Duodenal mucosa (tissue), 2 donors: Measurements from ENCODE around the gene TCTN1.

Source experiments
- H3K27ac ChIP-seq: one replicate; pipeline ENCODE4 v1.7.0; 2013; ENCODE audit warnings: low read depth, low read length
- H3K27me3 ChIP-seq, 2 donors: one replicate each; pipeline ENCODE4 v1.7.0; 2013; ENCODE audit warnings: low read length in 2 of 2, control low read depth in 1 of 2; ENCODE audit not compliant: insufficient read depth in 2 of 2, control insufficient read depth in 1 of 2
- H3K36me3 ChIP-seq, 2 donors: one replicate each; pipeline ENCODE4 v1.7.0; 2013; ENCODE audit warnings: low read length in 2 of 2, control low read depth in 1 of 2; ENCODE audit not compliant: insufficient read depth in 2 of 2, control insufficient read depth in 1 of 2
- H3K4me1 ChIP-seq, 2 donors: one replicate each; pipeline ENCODE4 v1.7.0; 2013; ENCODE audit warnings: low read length in 2 of 2, control low read depth in 1 of 2; ENCODE audit not compliant: insufficient read depth in 2 of 2, control insufficient read depth in 1 of 2
- H3K4me3 ChIP-seq, 2 donors: one replicate each; pipeline ENCODE4 v1.7.0; 2013; ENCODE audit warnings: low read length in 2 of 2, low read depth in 1 of 2
- H3K9ac ChIP-seq, 2 donors: one replicate each; pipeline ENCODE4 v1.7.0; 2013; ENCODE audit warnings: low read length in 2 of 2, low read depth in 1 of 2
- H3K9me3 ChIP-seq, 2 donors: one replicate each; pipeline ENCODE4 v1.7.0; 2013; ENCODE audit warnings: low read length in 2 of 2, control low read depth in 1 of 2; ENCODE audit not compliant: control insufficient read depth in 1 of 2

The TCTN1 gene

DNA sequence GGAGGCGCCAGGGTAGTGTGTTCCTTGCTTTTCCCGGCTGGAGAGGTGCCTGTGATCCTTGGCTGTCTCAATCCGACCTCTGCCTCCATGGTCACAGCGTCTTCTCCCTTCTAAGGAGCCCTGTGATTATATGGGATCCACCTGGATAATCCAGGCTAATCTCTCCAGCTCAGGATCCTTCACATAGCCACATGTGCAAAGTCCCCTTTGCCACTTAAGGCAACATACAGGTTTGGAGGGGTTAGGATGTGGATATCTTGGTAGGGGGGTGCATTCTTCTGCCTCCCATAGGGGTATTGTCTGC is 76.2 kb downstream of the TCTN1 start:
- no peaks in the 10 kb centered on the region for H3K9me3 ChIP-seq
- peak overlapping the region; percentile 20 to 69 for H3K9ac ChIP-seq
- peaks cover 5 to 12% of the 10 kb centered on the region in 2 donors for H3K27me3 ChIP-seq
- H3K27ac ChIP-seq = no peak overlapping the region
- peak overlapping the region; percentile 9 to 72 for H3K4me3 ChIP-seq
- no peaks in the 10 kb centered on the region for H3K36me3 ChIP-seq
- H3K4me1 ChIP-seq = peaks cover 15 to 21% of the 10 kb centered on the region in 2 donors

DNA sequence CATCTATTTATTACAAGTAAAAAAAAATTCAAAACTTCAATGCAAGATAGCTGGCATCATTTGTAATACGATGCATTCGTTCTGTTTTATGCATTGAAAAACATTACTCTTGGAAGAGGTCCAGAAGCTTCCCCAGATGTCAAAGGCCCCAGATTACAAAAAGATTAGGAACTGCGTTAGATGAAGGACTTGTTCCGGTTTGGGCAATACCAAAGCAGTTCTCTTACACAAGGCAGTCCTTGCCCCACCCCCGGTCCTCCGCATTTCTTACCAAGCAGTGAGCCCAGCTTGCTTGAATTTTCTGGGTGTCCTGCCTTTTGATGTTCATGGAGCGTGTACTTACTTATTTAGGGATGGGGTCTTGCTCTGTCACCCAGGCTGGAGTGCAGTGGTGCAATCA is 79.8 kb downstream of the TCTN1 start:
- H3K4me3 ChIP-seq = no peak overlapping the region
- no peak overlapping the region for H3K9ac ChIP-seq
- no peaks in the 10 kb centered on the region for H3K36me3 ChIP-seq
- no peaks in the 10 kb centered on the region for H3K27me3 ChIP-seq
- H3K27ac ChIP-seq = no peak overlapping the region
- no peaks in the 10 kb centered on the region for H3K9me3 ChIP-seq
- peaks cover 10 to 16% of the 10 kb centered on the region in 2 donors for H3K4me1 ChIP-seq

DNA sequence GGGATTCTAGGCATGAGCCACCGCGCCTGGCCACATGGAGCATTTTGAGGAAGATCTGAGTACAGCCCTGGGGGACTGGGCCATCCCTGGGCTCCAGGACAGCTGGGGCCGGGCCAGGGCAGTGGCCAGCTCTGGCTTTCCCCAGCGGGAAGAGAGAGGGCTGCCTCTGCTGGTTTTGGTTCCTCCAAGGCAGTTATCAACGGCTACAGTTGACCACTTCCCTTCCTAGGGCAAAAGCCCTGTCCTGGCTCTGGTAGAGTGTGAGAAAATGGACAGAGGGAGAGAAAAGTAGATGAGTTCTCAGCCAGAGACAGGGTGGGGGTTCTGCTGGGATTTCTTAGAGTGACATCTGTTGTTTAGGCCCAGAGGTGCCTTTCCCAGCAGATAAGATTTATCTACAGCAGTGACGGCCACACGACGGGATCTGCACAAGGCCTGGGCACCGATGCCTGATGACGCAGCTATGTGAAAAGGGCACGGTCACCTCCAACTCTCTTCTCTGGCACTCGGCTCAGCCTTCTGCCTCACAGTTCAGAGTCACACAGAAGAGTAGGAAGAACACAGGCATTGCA is 80.5 kb downstream of the TCTN1 start:
- no peaks in the 10 kb centered on the region for H3K36me3 ChIP-seq
- H3K9me3 ChIP-seq = no peaks in the 10 kb centered on the region
- no peaks in the 10 kb centered on the region for H3K27me3 ChIP-seq
- peaks cover 14 to 15% of the 10 kb centered on the region in 2 donors for H3K4me1 ChIP-seq
- H3K27ac ChIP-seq = no peak overlapping the region
- H3K9ac ChIP-seq = no peak overlapping the region
- no peak overlapping the region for H3K4me3 ChIP-seq

DNA sequence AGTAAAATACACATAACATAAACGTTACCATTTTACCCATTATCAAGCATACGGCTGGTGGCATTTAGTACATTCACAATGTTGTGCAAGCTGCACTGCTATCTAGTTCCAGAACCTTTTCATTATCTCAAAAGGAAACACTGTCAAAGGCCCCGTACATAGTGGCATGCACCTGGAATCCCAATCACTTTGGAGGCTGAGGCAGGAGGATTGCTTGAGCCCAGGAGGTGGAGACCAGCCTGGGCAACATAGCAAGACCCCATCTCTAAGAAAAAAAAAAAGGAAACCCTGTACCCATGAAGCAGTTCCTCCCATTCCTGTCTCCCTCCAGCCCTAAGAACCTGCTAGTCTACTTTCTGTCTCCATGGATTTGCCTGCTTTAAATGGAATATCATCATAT is 82.4 kb downstream of the TCTN1 start:
- H3K4me1 ChIP-seq = peaks cover 8 to 12% of the 10 kb centered on the region in 2 donors
- no peak overlapping the region for H3K9ac ChIP-seq
- no peak overlapping the region for H3K4me3 ChIP-seq
- no peaks in the 10 kb centered on the region for H3K36me3 ChIP-seq
- no peaks in the 10 kb centered on the region for H3K27me3 ChIP-seq
- no peak overlapping the region for H3K27ac ChIP-seq
- H3K9me3 ChIP-seq = no peaks in the 10 kb centered on the region

DNA sequence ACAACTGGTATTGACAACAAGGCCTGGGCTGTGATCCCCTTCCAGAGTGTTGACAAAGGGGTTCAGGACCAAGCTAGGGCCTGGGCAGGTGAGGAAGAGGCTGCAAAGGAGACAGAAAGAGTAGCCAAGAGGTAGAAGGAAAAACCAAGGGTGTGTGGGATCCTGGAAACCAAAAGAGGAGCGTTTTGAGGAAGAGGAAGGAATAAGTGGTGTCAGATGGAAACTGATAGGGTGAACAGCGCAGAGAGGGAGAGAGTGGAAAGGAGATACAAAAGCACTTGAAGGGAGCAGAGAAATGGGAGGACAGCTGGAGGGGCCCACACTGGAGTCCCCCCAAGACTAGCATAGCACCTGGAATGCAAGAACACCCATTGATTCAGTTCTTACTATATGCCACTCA is 83.3 kb downstream of the TCTN1 start:
- H3K27me3 ChIP-seq = no peaks in the 10 kb centered on the region
- H3K27ac ChIP-seq = no peak overlapping the region
- H3K4me1 ChIP-seq = peaks cover 8 to 12% of the 10 kb centered on the region in 2 donors
- no peak overlapping the region for H3K4me3 ChIP-seq
- no peaks in the 10 kb centered on the region for H3K36me3 ChIP-seq
- H3K9ac ChIP-seq = no peak overlapping the region
- no peaks in the 10 kb centered on the region for H3K9me3 ChIP-seq

DNA sequence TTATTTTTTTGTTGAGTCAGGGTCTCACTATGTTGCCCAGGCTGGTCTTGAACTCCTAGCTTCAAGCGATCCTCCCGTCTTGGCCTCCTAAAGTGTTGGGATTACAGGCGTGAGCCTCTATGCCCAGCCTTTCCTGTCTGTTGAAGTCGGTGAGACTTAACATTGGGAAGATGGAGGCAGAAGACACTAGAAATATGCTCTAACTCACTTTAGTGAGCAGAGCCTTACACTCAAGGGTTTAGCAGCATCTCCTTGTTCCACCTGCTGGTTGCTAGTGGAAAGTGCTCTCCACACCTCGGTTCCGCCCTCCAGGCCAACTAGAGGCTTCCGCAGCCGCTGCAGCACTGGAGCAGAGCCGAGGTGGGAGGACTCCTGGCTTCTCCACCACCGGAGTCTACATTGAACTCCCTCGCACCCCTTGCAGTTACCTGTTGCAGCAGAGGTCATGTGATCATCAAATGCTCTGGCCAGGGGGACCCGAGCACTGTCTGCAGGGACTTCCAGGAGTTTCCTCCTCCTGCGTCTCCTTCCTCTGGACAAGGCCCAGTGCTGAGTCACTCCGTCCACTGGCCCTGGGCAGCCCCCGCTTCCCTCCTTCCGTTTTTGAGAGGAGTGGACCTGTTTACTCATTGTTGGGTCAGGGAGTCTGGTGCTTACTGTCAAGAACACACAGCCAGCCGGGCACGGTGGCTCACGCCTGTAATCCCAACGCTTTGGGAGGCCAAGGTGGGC is 84.4 kb downstream of the TCTN1 start:
- Histone ChIP-seq H3K36me3 (no peaks in the 10 kb centered on the region), H3K9me3 (no peaks in the 10 kb centered on the region), H3K9ac (no peak overlapping the region), H3K27ac (no peak overlapping the region), H3K27me3 (no peaks in the 10 kb centered on the region), H3K4me3 (peak overlapping the region; percentile 10 to 12), H3K4me1 (peaks cover 8 to 12% of the 10 kb centered on the region in 2 donors)
